Neural cell (in vitro differentiated cells): Measurements from ENCODE around the gene CCIN.
"Not testable (repeated sequence)": the region's sequence is repeated elsewhere in the genome, so short reads cannot be mapped to it uniquely, and the experiment has no call there.

ENCODE experiments used
- EP300 ChIP-seq: fragments of 450-650 bp; conservative IDR thresholded peaks from 2 replicates; pipeline ENCODE4 v1.6.1; 2014; ENCODE audit warnings: antibody characterized with exemption, mild to moderate bottlenecking, moderate library complexity; ENCODE audit not compliant: poor library complexity, severe bottlenecking
- POLR2AphosphoS5 ChIP-seq: IDR thresholded peaks from 2 replicates; pipeline ENCODE4 v1.6.1; 2012
- TF ChIP-seq, protein P1 (sequence below): fragments of 450-650 bp; IDR thresholded peaks from 2 replicates; pipeline ENCODE4 v1.5.1; 2014; ENCODE audit warnings: antibody characterized with exemption, mild to moderate bottlenecking, moderate library complexity; ENCODE audit not compliant: poor library complexity, severe bottlenecking
- TF ChIP-seq, protein P2 (sequence below): IDR thresholded peaks from 2 replicates; pipeline ENCODE4 v1.6.1; 2012; ENCODE audit warnings: borderline replicate concordance

DNA sequence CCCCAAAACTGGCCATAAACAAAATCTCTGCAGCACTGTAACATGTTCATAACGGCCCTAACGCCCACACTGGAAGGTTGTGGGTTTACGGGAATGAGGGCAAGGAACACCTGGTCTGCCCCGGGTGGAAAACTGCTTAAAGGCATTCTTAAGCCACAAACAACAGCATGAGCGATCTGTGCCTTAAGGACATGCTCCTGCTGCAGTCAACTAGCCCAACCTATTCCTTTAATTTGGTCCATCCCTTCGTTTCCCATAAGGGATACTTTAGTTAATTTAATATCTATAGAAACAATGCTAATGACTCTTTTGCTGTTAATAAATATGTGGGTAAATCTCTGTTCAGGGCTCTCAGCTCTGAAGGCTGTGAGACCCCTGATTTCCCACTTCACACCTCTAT lies 11.1 kb downstream of the CCIN start:
- TF ChIP-seq, protein P1, sequence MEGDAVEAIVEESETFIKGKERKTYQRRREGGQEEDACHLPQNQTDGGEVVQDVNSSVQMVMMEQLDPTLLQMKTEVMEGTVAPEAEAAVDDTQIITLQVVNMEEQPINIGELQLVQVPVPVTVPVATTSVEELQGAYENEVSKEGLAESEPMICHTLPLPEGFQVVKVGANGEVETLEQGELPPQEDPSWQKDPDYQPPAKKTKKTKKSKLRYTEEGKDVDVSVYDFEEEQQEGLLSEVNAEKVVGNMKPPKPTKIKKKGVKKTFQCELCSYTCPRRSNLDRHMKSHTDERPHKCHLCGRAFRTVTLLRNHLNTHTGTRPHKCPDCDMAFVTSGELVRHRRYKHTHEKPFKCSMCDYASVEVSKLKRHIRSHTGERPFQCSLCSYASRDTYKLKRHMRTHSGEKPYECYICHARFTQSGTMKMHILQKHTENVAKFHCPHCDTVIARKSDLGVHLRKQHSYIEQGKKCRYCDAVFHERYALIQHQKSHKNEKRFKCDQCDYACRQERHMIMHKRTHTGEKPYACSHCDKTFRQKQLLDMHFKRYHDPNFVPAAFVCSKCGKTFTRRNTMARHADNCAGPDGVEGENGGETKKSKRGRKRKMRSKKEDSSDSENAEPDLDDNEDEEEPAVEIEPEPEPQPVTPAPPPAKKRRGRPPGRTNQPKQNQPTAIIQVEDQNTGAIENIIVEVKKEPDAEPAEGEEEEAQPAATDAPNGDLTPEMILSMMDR, result not testable (repeated sequence)
- TF ChIP-seq EP300, POLR2AphosphoS5: not testable (repeated sequence)
- TF ChIP-seq, protein P2, sequence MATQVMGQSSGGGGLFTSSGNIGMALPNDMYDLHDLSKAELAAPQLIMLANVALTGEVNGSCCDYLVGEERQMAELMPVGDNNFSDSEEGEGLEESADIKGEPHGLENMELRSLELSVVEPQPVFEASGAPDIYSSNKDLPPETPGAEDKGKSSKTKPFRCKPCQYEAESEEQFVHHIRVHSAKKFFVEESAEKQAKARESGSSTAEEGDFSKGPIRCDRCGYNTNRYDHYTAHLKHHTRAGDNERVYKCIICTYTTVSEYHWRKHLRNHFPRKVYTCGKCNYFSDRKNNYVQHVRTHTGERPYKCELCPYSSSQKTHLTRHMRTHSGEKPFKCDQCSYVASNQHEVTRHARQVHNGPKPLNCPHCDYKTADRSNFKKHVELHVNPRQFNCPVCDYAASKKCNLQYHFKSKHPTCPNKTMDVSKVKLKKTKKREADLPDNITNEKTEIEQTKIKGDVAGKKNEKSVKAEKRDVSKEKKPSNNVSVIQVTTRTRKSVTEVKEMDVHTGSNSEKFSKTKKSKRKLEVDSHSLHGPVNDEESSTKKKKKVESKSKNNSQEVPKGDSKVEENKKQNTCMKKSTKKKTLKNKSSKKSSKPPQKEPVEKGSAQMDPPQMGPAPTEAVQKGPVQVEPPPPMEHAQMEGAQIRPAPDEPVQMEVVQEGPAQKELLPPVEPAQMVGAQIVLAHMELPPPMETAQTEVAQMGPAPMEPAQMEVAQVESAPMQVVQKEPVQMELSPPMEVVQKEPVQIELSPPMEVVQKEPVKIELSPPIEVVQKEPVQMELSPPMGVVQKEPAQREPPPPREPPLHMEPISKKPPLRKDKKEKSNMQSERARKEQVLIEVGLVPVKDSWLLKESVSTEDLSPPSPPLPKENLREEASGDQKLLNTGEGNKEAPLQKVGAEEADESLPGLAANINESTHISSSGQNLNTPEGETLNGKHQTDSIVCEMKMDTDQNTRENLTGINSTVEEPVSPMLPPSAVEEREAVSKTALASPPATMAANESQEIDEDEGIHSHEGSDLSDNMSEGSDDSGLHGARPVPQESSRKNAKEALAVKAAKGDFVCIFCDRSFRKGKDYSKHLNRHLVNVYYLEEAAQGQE, result not testable (repeated sequence)
